K562 (cell line): ENCODE data around the gene ZFYVE28. TPM values are rescaled to one million over a fixed set of nuclear protein-coding genes. Genes with fewer than 3 reads are reported as not detected.
A peak's percentile ranks its signal among the peaks of the same experiment; 100 is the strongest.

ENCODE experiments used
- ATAC-seq: fragments of 200-7000 bp; cut with Tn5 transposase; 3 replicates; pipeline ENCODE4 v1.9.1; 2020; ENCODE audit warnings: moderate library complexity
- BruUV-seq: library from RNA; stranded (reverse); fragments of 400-500 nt; replicated peaks from 2 replicates; lab custom pipeline; 2021; lab: Mats Ljungman, UMichigan
- CTCF ChIA-PET: fragments of 300-600 bp; formaldehyde crosslinking; extraction: SDS; loops from one replicate; lab custom pipeline; 2021; ENCODE audit warnings: low intra/inter-chr PET ratio; lab: Yijun Ruan, JAX
- POLR2A ChIA-PET: fragments of 300-600, 350-650 bp; sonication (Branson Sonifier 250); formaldehyde crosslinking; extraction: SDS; loops from one replicate; lab custom pipeline; 2021; ENCODE audit warnings: antibody characterized with exemption, inconsistent platforms; lab: Yijun Ruan, JAX
- DNase-seq, 4 experiments: peaks; one replicate each; pipeline versions ENCODE4 v3.0.0 to v3.0.0-alpha.2; 2011 to 2018; ENCODE audit warnings: low spot score in 3 of 4, mixed read lengths in 3 of 4; ENCODE audit errors: extremely low read depth in 1 of 4
- FAIRE-seq: peaks from 2 replicates; lab custom pipeline; 2011; peaks lifted over from hg19 to GRCh38; lab: Jason Lieb, UNC
- H2AFZ ChIP-seq: 2 replicates; pipeline ENCODE4 v1.6.0; 2011; ENCODE audit warnings: low read depth, low read length, control low read depth, inconsistent platforms
- H3K27ac ChIP-seq: fragments of 200-600 bp; 3 replicates; pipeline ENCODE4 v1.8.0; 2011; ENCODE audit warnings: low read depth, mild to moderate bottlenecking, control low read depth, inconsistent platforms, low read length, moderate library complexity, mixed read lengths; ENCODE audit errors: extremely low read depth
- H3K27me3 ChIP-seq, 2 experiments: fragments of 300-600 bp in 1 of 2; 2 replicates in 1 of 2; 3 replicates in 1 of 2; pipeline versions ENCODE4 v1.6.0 to v1.8.0; 2011; ENCODE audit warnings: inconsistent platforms in 2 of 2, low read length in 2 of 2, mild to moderate bottlenecking in 1 of 2, mixed read lengths in 1 of 2, moderate library complexity in 1 of 2; ENCODE audit not compliant: control insufficient read depth in 2 of 2, insufficient read depth in 2 of 2
- H3K36me3 ChIP-seq: fragments of 300-600 bp; 3 replicates; pipeline ENCODE4 v1.8.0; 2011; ENCODE audit warnings: mild to moderate bottlenecking, low read length, inconsistent platforms; ENCODE audit not compliant: control insufficient read depth, insufficient read depth
- H3K4me1 ChIP-seq, 2 experiments: fragments of 200-600 bp in 1 of 2; replicated peaks in 1 of 2; 2 replicates in 1 of 2; 3 replicates in 1 of 2; pipeline versions ENCODE4 v1.5.1 to v1.8.0; 2011; ENCODE audit warnings: inconsistent platforms in 2 of 2, low read length in 2 of 2, mild to moderate bottlenecking in 1 of 2, mixed read lengths in 1 of 2, moderate library complexity in 1 of 2; ENCODE audit not compliant: control insufficient read depth in 2 of 2, insufficient read depth in 2 of 2
- H3K4me2 ChIP-seq: 2 replicates; pipeline ENCODE4 v1.6.1; 2011; ENCODE audit warnings: low read length, control low read depth, inconsistent platforms, mixed read lengths; ENCODE audit not compliant: insufficient read depth
- H3K4me3 ChIP-seq: fragments of 200-600 bp; sonication (generic), shearing (Covaris generic); 2 replicates; pipeline ENCODE4 v1.5.1; 2016; ENCODE audit warnings: control low read depth, inconsistent platforms
- H3K79me2 ChIP-seq: fragments of 200-600 bp; 3 replicates; pipeline ENCODE4 v1.8.0; 2011; ENCODE audit warnings: low read length, inconsistent platforms; ENCODE audit not compliant: control insufficient read depth, insufficient read depth
- H3K9ac ChIP-seq, 2 experiments: 2 replicates each; pipeline versions ENCODE4 v1.6.0 to v1.6.1; 2011; ENCODE audit warnings: low read depth in 2 of 2, low read length in 2 of 2, control low read depth in 1 of 2, inconsistent platforms in 1 of 2, mild to moderate bottlenecking in 1 of 2, mixed read lengths in 1 of 2; ENCODE audit not compliant: insufficient read depth in 1 of 2
- H3K9me1 ChIP-seq: one replicate; pipeline ENCODE4 v1.6.0; 2011; ENCODE audit warnings: inconsistent platforms, mild to moderate bottlenecking, low read length, moderate library complexity; ENCODE audit not compliant: control insufficient read depth, insufficient read depth
- H3K9me3 ChIP-seq: replicated peaks from 2 replicates; pipeline ENCODE4 v1.5.1; 2011; ENCODE audit warnings: low read depth, low read length, inconsistent platforms; ENCODE audit not compliant: control insufficient read depth, insufficient read depth
- H4K20me1 ChIP-seq: replicated peaks from 2 replicates; pipeline ENCODE4 v1.6.1; 2011; ENCODE audit warnings: low read length, inconsistent platforms, mixed read lengths; ENCODE audit not compliant: control insufficient read depth, insufficient read depth
- CTBP1 ChIP-seq: fragments of 450-650 bp; IDR thresholded peaks from 2 replicates; pipeline ENCODE4 v1.6.1; 2016; ENCODE audit warnings: borderline replicate concordance
- HDAC3 ChIP-seq: fragments of 450-650 bp; IDR thresholded peaks from 2 replicates; pipeline ENCODE4 v1.6.1; 2018; ENCODE audit warnings: borderline replicate concordance, mild to moderate bottlenecking, moderate library complexity; ENCODE audit not compliant: partially characterized antibody
- RFX5 ChIP-seq: IDR thresholded peaks from 2 replicates; pipeline ENCODE4 v1.6.1; 2011; ENCODE audit warnings: low read depth, mild to moderate bottlenecking, improper control_type of control experiment, low read length
- WGBS: fragments of 100-300 bp; shearing (Covaris generic); methylation state at CpG from one replicate; pipeline ENCODE4 v1.1.6; 2016; ENCODE audit warnings: low coverage, mixed read lengths; ENCODE audit not compliant: insufficient coverage; ENCODE audit errors: missing lambda C conversion rate; 5-methylcytosine and 5-hydroxymethylcytosine counted together
- in situ Hi-C: fragments of 300-500 bp; cut with MboI; formaldehyde crosslinking; loops from 4 replicates; pipeline ENCODE4 v1.15.0; 2018; ENCODE audit warnings: inconsistent platforms, mixed read lengths
- intact Hi-C: fragments of 100-400 bp; cut with micrococcal nuclease; formaldehyde crosslinking; loops from 2 replicates; pipeline ENCODE4 v1.14.2; 2022
- polyA plus RNA-seq, 8 experiments: library from polyadenylated mRNA; depleted of rRNA in 4 of 8; stranded (reverse) in 5 of 8; unstranded in 3 of 8; fragments of >200 nt; fragmentation: Nextera tagmentation in 2 of 8; fragmentation: Illumina TruSeq in 1 of 8; extraction: Ambion mirVana in 2 of 8; extraction: Trizol in 1 of 8; gene quantifications; 2 replicates each; pipeline versions ENCODE4 v1.2.1 to v1.2.3, GENCODE V29; 2011 to 2014; ENCODE audit warnings: inconsistent platforms in 1 of 8, missing spikeins in 1 of 8
- total RNA-seq, 7 experiments: library from RNA; depleted of rRNA in 6 of 7; stranded (reverse); fragments of >200 nt in 6 of 7; fragmentation: Illumina TruSeq in 2 of 7; extraction: Trizol in 2 of 7; gene quantifications; 2 replicates each; pipeline versions ENCODE4 v1.2.1 to v1.2.3, GENCODE V29; 2011 to 2021; ENCODE audit warnings: low replicate concordance in 1 of 7

The ZFYVE28 gene
- total and polyA plus RNA-seq, 9 of the 15 experiments (the other 6 are each of a cell fraction or from before 2014, with no cell fraction given): 1.3 to 24.8 (median 8.9) TPM

- WGBS: 36% methylated on average over 25 of the region's 25 CpGs
- H3K9me3 ChIP-seq: no peaks in the 10 kb centered on the region
- FAIRE-seq: no peak
- no peak overlapping the region for H2AFZ ChIP-seq
- TF ChIP-seq RFX5: no peak
- TF ChIP-seq CTBP1: no peak
- no peak for TF ChIP-seq HDAC3
- peaks cover 0 to 28% of the 10 kb centered on the region in 2 experiments; a peak in 2 of 5 replicates for H3K4me1 ChIP-seq
- no peak overlapping the region for H3K27ac ChIP-seq
- H3K27me3 ChIP-seq: peaks cover 20 to 56% of the 10 kb centered on the region in 2 experiments; a peak in 4 of 5 replicates
- H3K9me1 ChIP-seq: no peaks in the 10 kb centered on the region
- peaks cover 8% of the 10 kb centered on the region; the same call in 1 of the 2 replicates for H4K20me1 ChIP-seq
- no peaks in the 10 kb centered on the region for H3K36me3 ChIP-seq
- no peak for DNase-seq
- ChIA-PET CTCF (no interaction called here), POLR2A (interaction anchor here (0.6 to 1.1 kb wide), 4 partner anchors 12 to 192 kb away, joined by 3 to 4 read pairs (median 4); partner anchors contain the start of gene RNF4)
- H3K4me3 ChIP-seq: no peak overlapping the region
- H3K79me2 ChIP-seq: no peaks in the 10 kb centered on the region
- peak; percentile 40; the same call in 2 of the 3 replicates for ATAC-seq
- peak overlapping the region in 1 of 2 experiments; percentile 10; a peak in 2 of 4 replicates for H3K9ac ChIP-seq
- in situ Hi-C loops: no loop called here
- intact Hi-C loops: no loop called here
- H3K4me2 ChIP-seq: no peak overlapping the region
- BruUV-seq: no TSS peak
Observed at GRCh38 chr4:2451821-2452785, 33.7 kb upstream of the ZFYVE28 start.
